Lower lobe of right lung (tissue), 2 donors: ENCODE data around the gene GPR137. TPM values are rescaled to one million over a fixed set of nuclear protein-coding genes. Genes with fewer than 3 reads are reported as not detected.
"Not testable (repeated sequence)": the region's sequence is repeated elsewhere in the genome, so short reads cannot be mapped to it uniquely, and the experiment has no call there.

ENCODE experiments used
- ATAC-seq, 2 donors: fragments of 200-7000 bp; cut with Tn5 transposase; one replicate each; pipeline ENCODE4 v1.9.1; 2020 to 2022; ENCODE audit warnings: mild to moderate bottlenecking in 2 of 2, moderate library complexity in 2 of 2
- DNase-seq: peaks from one replicate; pipeline ENCODE4 v3.0.0-alpha.2; 2020
- H3K27ac ChIP-seq: fragments of 200-600 bp; one replicate; pipeline ENCODE4 v1.8.0; 2022
- H3K27me3 ChIP-seq: fragments of 200-600 bp; one replicate; pipeline ENCODE4 v1.8.0; 2022; ENCODE audit warnings: low read depth
- H3K36me3 ChIP-seq: fragments of 200-600 bp; one replicate; pipeline ENCODE4 v1.8.0; 2022; ENCODE audit warnings: mild to moderate bottlenecking
- H3K4me1 ChIP-seq: fragments of 200-600 bp; one replicate; pipeline ENCODE4 v1.8.0; 2022
- H3K4me3 ChIP-seq: fragments of 200-600 bp; one replicate; pipeline ENCODE4 v1.8.0; 2022; ENCODE audit warnings: mild to moderate bottlenecking
- H3K9me3 ChIP-seq: fragments of 200-600 bp; one replicate; pipeline ENCODE4 v1.8.0; 2022
- intact Hi-C: fragments of 100-400 bp; cut with DNase I; formaldehyde crosslinking; loops from one replicate; pipeline ENCODE4 v1.11.0; 2022
- total RNA-seq: library from RNA; stranded (reverse); fragmentation: NEBNext Ultra II Directional; extraction: Animal tissue kit (Norgen Biotek cat#: 25700); gene quantifications from one replicate; pipeline ENCODE4 v1.2.1, GENCODE V29; 2021
- TF ChIP-seq, protein P1 (sequence below): fragments of 200-600 bp; IDR thresholded peaks from one replicate; pipeline ENCODE4 v1.8.0; 2022; ENCODE audit warnings: antibody characterized with exemption, mild to moderate bottlenecking
- donor health status: DM: no; HTN: yes; CAD: no; lungs with severe emphysema.

Gene GPR137
- total RNA-seq, 1 donor from 2014 or later, result 37.7 TPM

- DNase-seq (no peak), ATAC-seq (no peak)
- H3K4me3 ChIP-seq, result no peak overlapping the region
- H3K9me3 ChIP-seq, result no peaks in the 10 kb centered on the region
- no peaks in the 10 kb centered on the region for H3K27me3 ChIP-seq
- H3K36me3 ChIP-seq, result peaks cover 30% of the 10 kb centered on the region
- intact Hi-C loops, result no loop called here
- H3K4me1 ChIP-seq, result peaks cover 11% of the 10 kb centered on the region
- H3K27ac ChIP-seq, result no peak overlapping the region
- TF ChIP-seq, protein P1, sequence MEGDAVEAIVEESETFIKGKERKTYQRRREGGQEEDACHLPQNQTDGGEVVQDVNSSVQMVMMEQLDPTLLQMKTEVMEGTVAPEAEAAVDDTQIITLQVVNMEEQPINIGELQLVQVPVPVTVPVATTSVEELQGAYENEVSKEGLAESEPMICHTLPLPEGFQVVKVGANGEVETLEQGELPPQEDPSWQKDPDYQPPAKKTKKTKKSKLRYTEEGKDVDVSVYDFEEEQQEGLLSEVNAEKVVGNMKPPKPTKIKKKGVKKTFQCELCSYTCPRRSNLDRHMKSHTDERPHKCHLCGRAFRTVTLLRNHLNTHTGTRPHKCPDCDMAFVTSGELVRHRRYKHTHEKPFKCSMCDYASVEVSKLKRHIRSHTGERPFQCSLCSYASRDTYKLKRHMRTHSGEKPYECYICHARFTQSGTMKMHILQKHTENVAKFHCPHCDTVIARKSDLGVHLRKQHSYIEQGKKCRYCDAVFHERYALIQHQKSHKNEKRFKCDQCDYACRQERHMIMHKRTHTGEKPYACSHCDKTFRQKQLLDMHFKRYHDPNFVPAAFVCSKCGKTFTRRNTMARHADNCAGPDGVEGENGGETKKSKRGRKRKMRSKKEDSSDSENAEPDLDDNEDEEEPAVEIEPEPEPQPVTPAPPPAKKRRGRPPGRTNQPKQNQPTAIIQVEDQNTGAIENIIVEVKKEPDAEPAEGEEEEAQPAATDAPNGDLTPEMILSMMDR, result no peak
Observed at GRCh38 chr11:64312947-64313346, 27.3 kb downstream of the GPR137 start.

GRCh38 chr11:64313491-64314145 is 28.0 kb downstream of the GPR137 start:
- Histone ChIP-seq H3K4me3 (no peak overlapping the region), H3K36me3 (peaks cover 28% of the 10 kb centered on the region), H3K27ac (peak overlapping the region; percentile 41), H3K9me3 (no peaks in the 10 kb centered on the region), H3K27me3 (no peaks in the 10 kb centered on the region), H3K4me1 (peaks cover 11% of the 10 kb centered on the region)
- TF ChIP-seq, protein P1, result no peak
- intact Hi-C loops, result no loop called here
- DNase-seq (no peak), ATAC-seq (no peak)

DNA sequence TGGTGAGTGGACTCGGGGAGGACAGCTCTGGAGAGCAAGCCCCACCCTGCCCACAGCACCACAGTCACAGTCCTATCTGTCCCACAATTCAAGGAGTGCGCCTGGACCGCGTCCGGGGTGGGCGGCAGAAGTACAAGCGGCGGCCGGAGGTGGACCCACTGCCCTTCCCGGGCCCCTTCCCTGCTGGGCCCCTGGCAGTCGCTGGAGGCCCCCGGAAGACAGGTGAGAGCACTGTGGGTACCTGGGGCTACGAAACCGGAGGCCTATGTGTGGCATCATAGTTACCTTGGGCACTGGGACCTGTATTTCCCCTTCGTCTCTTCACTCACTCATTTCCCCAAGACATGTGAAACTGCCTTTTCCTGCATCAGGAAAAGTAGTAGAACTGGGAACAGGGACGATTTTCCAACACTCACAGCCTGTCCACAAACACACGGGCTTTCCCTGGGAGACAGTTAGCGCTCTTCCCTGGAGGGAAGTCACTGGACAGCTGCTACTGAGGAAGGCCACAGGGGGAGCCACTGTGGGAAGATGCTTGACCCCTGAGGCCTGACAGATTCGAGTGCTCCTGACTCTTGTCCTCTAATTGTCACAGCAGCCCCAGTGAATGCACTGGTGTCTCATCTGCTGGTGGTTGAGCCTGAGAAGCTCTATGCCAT is 28.6 kb downstream of the GPR137 start:
- H3K4me1 ChIP-seq, result peaks cover 17% of the 10 kb centered on the region
- no peaks in the 10 kb centered on the region for H3K9me3 ChIP-seq
- H3K4me3 ChIP-seq, result no peak overlapping the region
- TF ChIP-seq, protein P1, result no peak
- H3K36me3 ChIP-seq, result peaks cover 28% of the 10 kb centered on the region
- DNase-seq (no peak), ATAC-seq (no peak)
- intact Hi-C loops, result no loop called here
- H3K27ac ChIP-seq, result peak overlapping the region; percentile 41
- no peaks in the 10 kb centered on the region for H3K27me3 ChIP-seq

- H3K9me3 ChIP-seq, result no peaks in the 10 kb centered on the region
- DNase-seq (no peak), ATAC-seq (no peak)
- H3K4me3 ChIP-seq, result no peak overlapping the region
- H3K4me1 ChIP-seq, result peaks cover 22% of the 10 kb centered on the region
- no peaks in the 10 kb centered on the region for H3K27me3 ChIP-seq
- H3K27ac ChIP-seq, result no peak overlapping the region
- TF ChIP-seq, protein P1, result no peak
- peaks cover 28% of the 10 kb centered on the region for H3K36me3 ChIP-seq
- intact Hi-C loops, result no loop called here
Observed at GRCh38 chr11:64314805-64315561, 29.3 kb downstream of the GPR137 start.

DNA sequence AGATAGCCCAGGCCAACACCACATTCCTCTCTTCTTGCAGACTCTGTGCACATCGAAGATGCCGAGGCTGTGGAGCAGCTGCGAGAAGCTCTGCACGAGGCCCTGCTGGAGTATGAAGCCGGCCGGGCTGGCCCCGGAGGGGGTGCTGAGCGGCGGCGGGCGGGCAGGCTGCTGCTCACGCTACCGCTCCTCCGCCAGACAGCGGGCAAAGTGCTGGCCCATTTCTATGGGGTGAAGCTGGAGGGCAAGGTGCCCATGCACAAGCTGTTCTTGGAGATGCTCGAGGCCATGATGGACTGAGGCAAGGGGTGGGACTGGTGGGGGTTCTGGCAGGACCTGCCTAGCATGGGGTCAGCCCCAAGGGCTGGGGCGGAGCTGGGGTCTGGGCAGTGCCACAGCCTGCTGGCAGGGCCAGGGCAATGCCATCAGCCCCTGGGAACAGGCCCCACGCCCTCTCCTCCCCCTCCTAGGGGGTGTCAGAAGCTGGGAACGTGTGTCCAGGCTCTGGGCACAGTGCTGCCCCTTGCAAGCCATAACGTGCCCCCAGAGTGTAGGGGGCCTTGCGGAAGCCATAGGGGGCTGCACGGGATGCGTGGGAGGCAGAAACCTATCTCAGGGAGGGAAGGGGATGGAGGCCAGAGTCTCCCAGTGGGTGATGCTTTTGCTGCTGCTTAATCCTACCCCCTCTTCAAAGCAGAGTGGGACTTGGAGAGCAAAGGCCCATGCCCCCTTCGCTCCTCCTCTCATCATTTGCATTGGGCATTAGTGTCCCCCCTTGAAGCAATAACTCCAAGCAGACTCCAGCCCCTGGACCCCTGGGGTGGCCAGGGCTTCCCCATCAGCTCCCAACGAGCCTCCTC is 30.2 kb downstream of the GPR137 start:
- H3K27me3 ChIP-seq, H3K9me3 ChIP-seq, intact Hi-C loops, ATAC-seq, DNase-seq: not testable (repeated sequence)
- H3K36me3 ChIP-seq, result peaks cover 33% of the 10 kb centered on the region
- H3K27ac ChIP-seq, result peak overlapping the region; percentile 100
- H3K4me3 ChIP-seq, result peak overlapping the region; percentile 92
- peaks cover 22% of the 10 kb centered on the region for H3K4me1 ChIP-seq
